ENCODE results near the gene CHRNA4.

DNA sequence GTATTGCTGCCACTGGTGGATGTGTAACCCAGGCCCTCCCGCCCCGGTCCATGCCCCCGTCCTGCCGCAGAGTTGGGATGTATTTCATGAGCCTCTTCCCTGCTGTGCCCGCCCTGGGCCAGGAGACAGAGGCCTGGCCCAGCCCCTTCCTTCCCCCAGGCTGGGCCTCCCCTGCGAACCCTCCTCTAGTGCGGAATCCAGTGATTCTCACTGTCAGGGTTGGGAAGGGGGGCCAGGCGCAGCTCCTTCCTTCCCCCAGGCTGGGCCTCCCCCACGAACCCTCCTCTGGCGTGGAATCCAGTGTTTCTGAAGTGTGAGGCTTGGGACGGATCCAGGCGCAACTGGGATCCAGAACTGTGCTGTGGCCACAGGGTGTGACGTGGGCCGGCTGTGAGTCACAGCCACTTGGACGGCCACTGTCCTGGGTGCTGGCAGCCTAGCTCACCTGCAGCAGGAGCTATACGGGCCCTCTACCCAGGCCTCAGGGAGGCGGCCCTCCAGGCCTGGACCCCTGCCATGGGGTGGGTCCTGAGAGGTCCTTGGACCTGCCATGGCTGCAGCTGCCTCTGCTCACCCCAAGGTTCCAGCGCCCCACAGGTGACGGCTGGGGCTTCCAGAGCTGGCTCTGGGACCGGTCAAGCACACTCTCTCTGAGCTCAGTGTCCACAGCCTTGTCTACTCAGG lies 39.9 kb downstream of the CHRNA4 start:
- TF ChIP-seq, protein P1, sequence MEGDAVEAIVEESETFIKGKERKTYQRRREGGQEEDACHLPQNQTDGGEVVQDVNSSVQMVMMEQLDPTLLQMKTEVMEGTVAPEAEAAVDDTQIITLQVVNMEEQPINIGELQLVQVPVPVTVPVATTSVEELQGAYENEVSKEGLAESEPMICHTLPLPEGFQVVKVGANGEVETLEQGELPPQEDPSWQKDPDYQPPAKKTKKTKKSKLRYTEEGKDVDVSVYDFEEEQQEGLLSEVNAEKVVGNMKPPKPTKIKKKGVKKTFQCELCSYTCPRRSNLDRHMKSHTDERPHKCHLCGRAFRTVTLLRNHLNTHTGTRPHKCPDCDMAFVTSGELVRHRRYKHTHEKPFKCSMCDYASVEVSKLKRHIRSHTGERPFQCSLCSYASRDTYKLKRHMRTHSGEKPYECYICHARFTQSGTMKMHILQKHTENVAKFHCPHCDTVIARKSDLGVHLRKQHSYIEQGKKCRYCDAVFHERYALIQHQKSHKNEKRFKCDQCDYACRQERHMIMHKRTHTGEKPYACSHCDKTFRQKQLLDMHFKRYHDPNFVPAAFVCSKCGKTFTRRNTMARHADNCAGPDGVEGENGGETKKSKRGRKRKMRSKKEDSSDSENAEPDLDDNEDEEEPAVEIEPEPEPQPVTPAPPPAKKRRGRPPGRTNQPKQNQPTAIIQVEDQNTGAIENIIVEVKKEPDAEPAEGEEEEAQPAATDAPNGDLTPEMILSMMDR (IDR thresholded peaks at IDR 0.05), result no peak
- TF ChIP-seq POLR2A (IDR thresholded peaks at IDR 0.05), result no peak
